ENCODE results near the gene D2HGDH. TPM values are rescaled to one million over a fixed set of nuclear protein-coding genes. Genes with fewer than 3 reads are reported as not detected.

D2HGDH gene
- total and polyA plus RNA-seq, 2 of the 13 experiments (the other 11 are each of a cell fraction or from before 2014, with no cell fraction given), result 19.2 to 20.3 TPM

- TF ChIP-seq ZFY (CRISPR knock-in tag; IDR thresholded peaks at IDR 0.05) (peak; percentile 61; the same call in 1 of the 2 replicates), SPEN (CRISPR knock-in tag; IDR thresholded peaks at IDR 0.05; ENCODE audit: low read depth) (0 out of 2 replicates have a peak, but pooled peaks have one; percentile 15), IKZF4 (CRISPR knock-in tag; IDR thresholded peaks at IDR 0.05; ENCODE audit: borderline replicate concordance, low read depth, not compliant biosample characterization) (no peak), FLYWCH1 (CRISPR knock-in tag; IDR thresholded peaks at IDR 0.05) (no peak), ZNF879 (CRISPR knock-in tag; IDR thresholded peaks at IDR 0.05) (no peak), NFKB2 (CRISPR knock-in tag; IDR thresholded peaks at IDR 0.05; ENCODE audit: borderline replicate concordance) (no peak; the same call in 1 of the 2 replicates), ZNF839 (CRISPR knock-in tag; IDR thresholded peaks at IDR 0.05; ENCODE audit: borderline replicate concordance) (0 out of 2 replicates have a peak, but pooled peaks have one; percentile 49), ZNF570 (CRISPR knock-in tag; IDR thresholded peaks at IDR 0.05; ENCODE audit: borderline replicate concordance) (no peak), TEAD3 (CRISPR knock-in tag; optimal IDR thresholded peaks at IDR 0.05; ENCODE audit: borderline replicate concordance) (peak; percentile 51), HNF4A (CRISPR knock-in tag; IDR thresholded peaks at IDR 0.05) (no peak), ZNF563 (CRISPR knock-in tag; IDR thresholded peaks at IDR 0.05) (no peak), HINFP (CRISPR knock-in tag; IDR thresholded peaks at IDR 0.05; ENCODE audit: low read depth) (0 out of 2 replicates have a peak, but pooled peaks have one; percentile 53), POLR2A (IDR thresholded peaks at IDR 0.05; ENCODE audit: insufficient read depth in 1 of 2, low read depth in 2 of 2, low read length in 2 of 2) (peak; percentile 29 to 63; a peak in 3 of 4 replicates), EP300 (IDR thresholded peaks at IDR 0.05; ENCODE audit: low read depth in 2 of 2, low read length in 2 of 2) (no peak), EP300 (CRISPR knock-in tag; IDR thresholded peaks at IDR 0.05; ENCODE audit: borderline replicate concordance) (no peak), UBTF (CRISPR knock-in tag; IDR thresholded peaks at IDR 0.05) (0 out of 2 replicates have a peak, but pooled peaks have one; percentile 20), THAP11 (CRISPR knock-in tag; IDR thresholded peaks at IDR 0.05) (0 out of 2 replicates have a peak, but pooled peaks have one; percentile 18), ZNF788 (CRISPR knock-in tag; IDR thresholded peaks at IDR 0.05; ENCODE audit: borderline replicate concordance) (0 out of 2 replicates have a peak, but pooled peaks have one; percentile 17), SMARCE1 (IDR thresholded peaks at IDR 0.05; ENCODE audit: borderline replicate concordance) (no peak), ZNF761 (CRISPR knock-in tag; conservative IDR thresholded peaks at IDR 0.05) (no peak), ZNF230 (CRISPR knock-in tag; IDR thresholded peaks at IDR 0.05) (no peak)
- TF ChIP-seq, protein P1, sequence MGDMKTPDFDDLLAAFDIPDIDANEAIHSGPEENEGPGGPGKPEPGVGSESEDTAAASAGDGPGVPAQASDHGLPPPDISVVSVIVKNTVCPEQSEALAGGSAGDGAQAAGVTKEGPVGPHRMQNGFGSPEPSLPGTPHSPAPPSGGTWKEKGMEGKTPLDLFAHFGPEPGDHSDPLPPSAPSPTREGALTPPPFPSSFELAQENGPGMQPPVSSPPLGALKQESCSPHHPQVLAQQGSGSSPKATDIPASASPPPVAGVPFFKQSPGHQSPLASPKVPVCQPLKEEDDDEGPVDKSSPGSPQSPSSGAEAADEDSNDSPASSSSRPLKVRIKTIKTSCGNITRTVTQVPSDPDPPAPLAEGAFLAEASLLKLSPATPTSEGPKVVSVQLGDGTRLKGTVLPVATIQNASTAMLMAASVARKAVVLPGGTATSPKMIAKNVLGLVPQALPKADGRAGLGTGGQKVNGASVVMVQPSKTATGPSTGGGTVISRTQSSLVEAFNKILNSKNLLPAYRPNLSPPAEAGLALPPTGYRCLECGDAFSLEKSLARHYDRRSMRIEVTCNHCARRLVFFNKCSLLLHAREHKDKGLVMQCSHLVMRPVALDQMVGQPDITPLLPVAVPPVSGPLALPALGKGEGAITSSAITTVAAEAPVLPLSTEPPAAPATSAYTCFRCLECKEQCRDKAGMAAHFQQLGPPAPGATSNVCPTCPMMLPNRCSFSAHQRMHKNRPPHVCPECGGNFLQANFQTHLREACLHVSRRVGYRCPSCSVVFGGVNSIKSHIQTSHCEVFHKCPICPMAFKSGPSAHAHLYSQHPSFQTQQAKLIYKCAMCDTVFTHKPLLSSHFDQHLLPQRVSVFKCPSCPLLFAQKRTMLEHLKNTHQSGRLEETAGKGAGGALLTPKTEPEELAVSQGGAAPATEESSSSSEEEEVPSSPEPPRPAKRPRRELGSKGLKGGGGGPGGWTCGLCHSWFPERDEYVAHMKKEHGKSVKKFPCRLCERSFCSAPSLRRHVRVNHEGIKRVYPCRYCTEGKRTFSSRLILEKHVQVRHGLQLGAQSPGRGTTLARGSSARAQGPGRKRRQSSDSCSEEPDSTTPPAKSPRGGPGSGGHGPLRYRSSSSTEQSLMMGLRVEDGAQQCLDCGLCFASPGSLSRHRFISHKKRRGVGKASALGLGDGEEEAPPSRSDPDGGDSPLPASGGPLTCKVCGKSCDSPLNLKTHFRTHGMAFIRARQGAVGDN (CRISPR knock-in tag; IDR thresholded peaks at IDR 0.05), result peak; percentile 95
Observed at GRCh38 chr2:241798631-241799521, 64.4 kb downstream of the D2HGDH start (continued).

Measured in HepG2 (cell line).